Measurements from ENCODE around the gene FMN2.

FMN2 gene

DNA sequence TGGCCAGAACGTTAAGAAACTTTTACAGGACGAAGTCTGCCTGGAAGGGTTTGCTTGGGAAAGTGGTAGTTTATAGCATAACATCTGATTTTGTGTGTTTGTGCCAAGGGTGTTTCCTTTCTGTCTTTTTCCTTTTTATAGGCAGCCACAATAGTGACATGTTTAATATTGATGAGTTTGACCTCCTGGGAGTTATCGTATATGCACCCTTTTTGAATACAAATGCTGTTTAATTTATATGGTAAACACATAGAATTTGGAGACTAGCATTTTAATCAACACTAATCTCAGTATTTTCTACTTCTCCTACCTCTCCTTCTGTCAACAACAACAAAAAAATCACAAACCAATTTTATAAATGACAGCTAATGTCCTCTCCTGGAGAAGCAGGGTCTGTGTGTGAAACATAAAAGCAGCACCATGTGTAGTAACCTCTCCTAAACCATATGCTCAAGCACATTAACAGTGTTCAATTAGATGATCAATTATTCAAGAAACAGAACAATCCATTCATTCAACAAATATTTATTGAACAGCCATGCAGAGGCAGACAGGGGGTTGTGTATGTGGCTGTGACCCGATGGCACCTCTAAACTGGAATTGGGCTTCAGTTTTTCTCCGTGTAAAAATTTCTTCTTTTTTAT, 604 bp upstream of the FMN2 start:
- H3K4me3 ChIP-seq (replicated peaks; ENCODE audit: insufficient read depth, low read length) = no peak overlapping the region
- H3K27me3 ChIP-seq (ENCODE audit: insufficient read depth, poor library complexity, severe bottlenecking) = peaks cover 26% of the 10 kb centered on the region
- DNase-seq (ENCODE audit: low read depth in 1 of 2, low spot score in 1 of 2) = no peak
- TF ChIP-seq GABPA (IDR thresholded peaks at IDR 0.05; ENCODE audit: low read depth) (no peak), SPI1 (IDR thresholded peaks at IDR 0.05; ENCODE audit: borderline replicate concordance, low read depth) (no peak)
- H3K27ac ChIP-seq (replicated peaks) = no peak overlapping the region

- no peak overlapping the region for H3K27ac ChIP-seq (replicated peaks)
- no peak overlapping the region for H3K4me3 ChIP-seq (replicated peaks; ENCODE audit: insufficient read depth, low read length)
- no peak for DNase-seq (ENCODE audit: low read depth in 1 of 2, low spot score in 1 of 2)
- peaks cover 26% of the 10 kb centered on the region for H3K27me3 ChIP-seq (ENCODE audit: insufficient read depth, poor library complexity, severe bottlenecking)
- no peak for TF ChIP-seq POLR2AphosphoS5 (IDR thresholded peaks at IDR 0.05; ENCODE audit: low read depth)
- no peak for TF ChIP-seq SPI1 (IDR thresholded peaks at IDR 0.05; ENCODE audit: borderline replicate concordance, low read depth)
- no peak for TF ChIP-seq GABPA (IDR thresholded peaks at IDR 0.05; ENCODE audit: low read depth)
- no peak for TF ChIP-seq CTCF (IDR thresholded peaks at IDR 0.05; ENCODE audit: insufficient read depth, low read length)
- TF ChIP-seq REST (IDR thresholded peaks at IDR 0.05; ENCODE audit: insufficient replicate concordance, low read depth) = no peak
These were observed 827 bp downstream of the FMN2 start for GRCh38 chr1:240092301-240093119.

GRCh38 chr1:240093120-240093961, 1.7 kb downstream of the FMN2 start:
- H3K27me3 ChIP-seq (ENCODE audit: insufficient read depth, poor library complexity, severe bottlenecking) = peaks cover 26% of the 10 kb centered on the region
- no peak overlapping the region for H3K27ac ChIP-seq (replicated peaks)
- no peak for DNase-seq (ENCODE audit: low read depth in 1 of 2, low spot score in 1 of 2)
- no peak for TF ChIP-seq SPI1 (IDR thresholded peaks at IDR 0.05; ENCODE audit: borderline replicate concordance, low read depth)
- TF ChIP-seq CTCF (IDR thresholded peaks at IDR 0.05; ENCODE audit: insufficient read depth, low read length) = no peak
- H3K4me3 ChIP-seq (replicated peaks; ENCODE audit: insufficient read depth, low read length) = no peak overlapping the region

GRCh38 chr1:240094041-240094722, 2.5 kb downstream of the FMN2 start:
- peaks cover 26% of the 10 kb centered on the region for H3K27me3 ChIP-seq (ENCODE audit: insufficient read depth, poor library complexity, severe bottlenecking)
- no peak overlapping the region for H3K4me3 ChIP-seq (replicated peaks; ENCODE audit: insufficient read depth, low read length)

More at GRCh38 chr1:240094041-240094722, 2.5 kb downstream of the FMN2 start:
- TF ChIP-seq REST (IDR thresholded peaks at IDR 0.05; ENCODE audit: insufficient replicate concordance, low read depth) = no peak
- no peak for TF ChIP-seq POLR2AphosphoS5 (IDR thresholded peaks at IDR 0.05; ENCODE audit: low read depth)
- DNase-seq (ENCODE audit: low read depth in 1 of 2, low spot score in 1 of 2) = no peak
- H3K27ac ChIP-seq (replicated peaks) = no peak overlapping the region
